Muscle layer of colon (tissue), 2 donors: ENCODE results near the gene C2CD2.
"Not testable (repeated sequence)": the region's sequence is repeated elsewhere in the genome, so short reads cannot be mapped to it uniquely, and the experiment has no call there.

Experiments
- H3K27ac ChIP-seq: one replicate; pipeline ENCODE4 v1.7.0; 2013; ENCODE audit warnings: low read depth, mild to moderate bottlenecking, low read length, moderate library complexity
- H3K27me3 ChIP-seq, 2 donors: one replicate each; pipeline ENCODE4 v1.7.0; 2013; ENCODE audit warnings: low read length in 2 of 2, mild to moderate bottlenecking in 2 of 2; ENCODE audit not compliant: insufficient read depth in 2 of 2, control insufficient read depth in 1 of 2
- H3K36me3 ChIP-seq: one replicate; pipeline ENCODE4 v1.7.0; 2013; ENCODE audit warnings: mild to moderate bottlenecking, low read length; ENCODE audit not compliant: insufficient read depth
- H3K4me1 ChIP-seq: one replicate; pipeline ENCODE4 v1.7.0; 2013; ENCODE audit warnings: mild to moderate bottlenecking, low read length; ENCODE audit not compliant: insufficient read depth
- H3K4me3 ChIP-seq, 2 donors: one replicate each; pipeline ENCODE4 v1.7.0; 2013; ENCODE audit warnings: low read length in 2 of 2, low read depth in 1 of 2, mild to moderate bottlenecking in 1 of 2, moderate library complexity in 1 of 2
- H3K9ac ChIP-seq: one replicate; pipeline ENCODE4 v1.7.0; 2013; ENCODE audit warnings: low read length
- H3K9me3 ChIP-seq: one replicate; pipeline ENCODE4 v1.7.0; 2013; ENCODE audit warnings: mild to moderate bottlenecking, low read length
- donor health status: abdominal sarcoma.
- donor health status: Adenocarcinoma of cecum.

Gene C2CD2

GRCh38 chr21:41965045-41965444 is 11.2 kb upstream of the C2CD2 start:
- Histone ChIP-seq H3K4me3 (no peak overlapping the region), H3K36me3 (no peaks in the 10 kb centered on the region), H3K27me3 (no peaks in the 10 kb centered on the region), H3K9ac (no peak overlapping the region), H3K9me3 (no peaks in the 10 kb centered on the region), H3K27ac (no peak overlapping the region), H3K4me1 (no peaks in the 10 kb centered on the region)

- H3K9ac ChIP-seq, result no peak overlapping the region
- H3K27me3 ChIP-seq, result no peaks in the 10 kb centered on the region
- no peaks in the 10 kb centered on the region for H3K4me1 ChIP-seq
- H3K27ac ChIP-seq, result no peak overlapping the region
- H3K36me3 ChIP-seq, result no peaks in the 10 kb centered on the region
- no peaks in the 10 kb centered on the region for H3K9me3 ChIP-seq
- H3K4me3 ChIP-seq, result no peak overlapping the region
Measured at GRCh38 chr21:41964171-41964570, 10.4 kb upstream of the C2CD2 start.

DNA sequence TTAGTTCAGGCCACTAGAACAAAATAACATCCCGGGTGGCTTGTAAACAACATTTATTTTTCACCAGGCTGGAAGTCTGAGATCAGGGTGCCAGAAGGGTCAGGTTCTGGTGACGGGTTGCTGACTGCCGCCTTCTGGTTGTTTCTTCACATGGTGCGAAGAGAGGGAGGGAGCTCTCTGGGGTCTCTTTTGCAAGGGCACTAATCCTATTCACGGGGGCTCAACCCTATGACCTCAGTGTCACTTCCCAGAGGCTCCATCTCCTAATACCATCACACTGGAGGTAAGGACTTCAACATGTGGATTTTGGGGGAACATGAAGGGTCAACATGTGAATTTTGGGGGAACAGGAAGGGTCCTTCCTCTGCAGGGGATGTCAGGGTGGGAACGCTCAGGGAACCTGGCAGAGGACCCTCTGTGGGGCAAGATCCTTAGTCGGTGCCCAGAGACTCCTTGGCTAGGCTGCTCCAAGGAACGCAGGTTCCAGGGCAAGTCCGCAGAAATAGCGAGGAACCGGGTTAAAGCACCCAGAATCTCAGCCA is 8.7 kb upstream of the C2CD2 start:
- H3K36me3 ChIP-seq, result no peaks in the 10 kb centered on the region

GRCh38 chr21:41961753-41962152 is 7.9 kb upstream of the C2CD2 start:
- H3K27ac ChIP-seq, result no peak overlapping the region
- peaks cover 18% of the 10 kb centered on the region for H3K4me1 ChIP-seq
- H3K36me3 ChIP-seq, result no peaks in the 10 kb centered on the region
- no peaks in the 10 kb centered on the region for H3K27me3 ChIP-seq
- H3K4me3 ChIP-seq, result no peak overlapping the region
- H3K9me3 ChIP-seq, result no peaks in the 10 kb centered on the region
- no peak overlapping the region for H3K9ac ChIP-seq

More for the DNA sequence above, 8.7 kb upstream of the C2CD2 start:
- Histone ChIP-seq H3K27ac (no peak overlapping the region), H3K9me3 (no peaks in the 10 kb centered on the region), H3K4me3 (no peak overlapping the region), H3K27me3 (no peaks in the 10 kb centered on the region), H3K4me1 (peaks cover 11% of the 10 kb centered on the region), H3K9ac (no peak overlapping the region)

DNA sequence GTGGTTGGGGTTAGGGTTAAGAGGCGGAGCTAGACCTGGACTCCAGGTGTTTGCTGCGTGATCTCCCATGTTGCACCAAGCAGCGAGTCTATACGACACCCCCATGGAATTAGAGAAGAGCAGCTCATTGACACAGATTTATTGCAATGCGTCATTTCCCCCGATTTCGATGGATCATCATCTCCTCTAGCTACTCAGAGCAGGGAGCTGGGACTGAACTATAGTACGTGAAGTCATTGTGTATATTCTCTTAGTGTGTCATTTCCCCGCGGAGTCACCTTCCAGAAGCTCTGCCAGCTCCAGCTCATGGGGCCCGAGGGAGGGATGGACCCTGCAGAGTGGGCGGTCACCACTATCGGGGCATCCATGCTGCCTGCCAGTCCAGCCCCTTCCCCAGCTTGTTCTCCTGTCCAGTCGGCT is 7.5 kb upstream of the C2CD2 start:
- Histone ChIP-seq H3K27me3 (no peaks in the 10 kb centered on the region), H3K9me3 (no peaks in the 10 kb centered on the region), H3K36me3 (no peaks in the 10 kb centered on the region), H3K9ac (no peak overlapping the region), H3K4me1 (peaks cover 18% of the 10 kb centered on the region), H3K27ac (no peak overlapping the region), H3K4me3 (no peak overlapping the region)

GRCh38 chr21:41960386-41960785 is 6.6 kb upstream of the C2CD2 start:
- Histone ChIP-seq H3K4me1 (peaks cover 18% of the 10 kb centered on the region), H3K36me3 (no peaks in the 10 kb centered on the region), H3K4me3 (no peak overlapping the region), H3K27me3 (no peaks in the 10 kb centered on the region), H3K27ac (no peak overlapping the region), H3K9me3 (no peaks in the 10 kb centered on the region), H3K9ac (no peak overlapping the region)

GRCh38 chr21:41959697-41960096 is 5.9 kb upstream of the C2CD2 start:
- H3K27ac ChIP-seq, H3K9me3 ChIP-seq, H3K4me3 ChIP-seq, H3K27me3 ChIP-seq, H3K9ac ChIP-seq, H3K36me3 ChIP-seq: not testable (repeated sequence)
- H3K4me1 ChIP-seq, result peaks cover 18% of the 10 kb centered on the region

GRCh38 chr21:41958886-41959563 is 5.2 kb upstream of the C2CD2 start:
- Histone ChIP-seq H3K4me3 (no peak overlapping the region), H3K9me3 (no peaks in the 10 kb centered on the region), H3K27me3 (no peaks in the 10 kb centered on the region), H3K36me3 (no peaks in the 10 kb centered on the region), H3K27ac (no peak overlapping the region), H3K9ac (no peak overlapping the region), H3K4me1 (peaks cover 18% of the 10 kb centered on the region)

- H3K27ac ChIP-seq, result no peak overlapping the region
- no peak overlapping the region for H3K9ac ChIP-seq
- peaks cover 18% of the 10 kb centered on the region for H3K4me1 ChIP-seq
Measured at GRCh38 chr21:41957991-41958766, 4.4 kb upstream of the C2CD2 start.

GRCh38 chr21:41956926-41957729 is 3.3 kb upstream of the C2CD2 start:
- Histone ChIP-seq H3K9ac (no peak overlapping the region), H3K9me3 (no peaks in the 10 kb centered on the region), H3K27me3 (no peaks in the 10 kb centered on the region), H3K27ac (no peak overlapping the region), H3K4me3 (no peak overlapping the region), H3K36me3 (no peaks in the 10 kb centered on the region), H3K4me1 (peaks cover 27% of the 10 kb centered on the region)

More at GRCh38 chr21:41957991-41958766, 4.4 kb upstream of the C2CD2 start:
- no peaks in the 10 kb centered on the region for H3K36me3 ChIP-seq
- H3K27me3 ChIP-seq, result no peaks in the 10 kb centered on the region
- H3K4me3 ChIP-seq, result no peak overlapping the region
- no peaks in the 10 kb centered on the region for H3K9me3 ChIP-seq

- Histone ChIP-seq H3K4me1 (peaks cover 34% of the 10 kb centered on the region), H3K4me3 (no peak overlapping the region), H3K36me3 (no peaks in the 10 kb centered on the region), H3K9ac (no peak overlapping the region), H3K9me3 (no peaks in the 10 kb centered on the region), H3K27me3 (no peaks in the 10 kb centered on the region), H3K27ac (no peak overlapping the region)
Measured at GRCh38 chr21:41955516-41955915, 1.7 kb upstream of the C2CD2 start.
